ENCODE measurements around the gene CTSZ. TPM values are rescaled to one million over a fixed set of nuclear protein-coding genes. Genes with fewer than 3 reads are reported as not detected.

The CTSZ gene
- total and polyA plus RNA-seq, 2 experiments from 2014 or later: 13.5 to 391 TPM

DNA sequence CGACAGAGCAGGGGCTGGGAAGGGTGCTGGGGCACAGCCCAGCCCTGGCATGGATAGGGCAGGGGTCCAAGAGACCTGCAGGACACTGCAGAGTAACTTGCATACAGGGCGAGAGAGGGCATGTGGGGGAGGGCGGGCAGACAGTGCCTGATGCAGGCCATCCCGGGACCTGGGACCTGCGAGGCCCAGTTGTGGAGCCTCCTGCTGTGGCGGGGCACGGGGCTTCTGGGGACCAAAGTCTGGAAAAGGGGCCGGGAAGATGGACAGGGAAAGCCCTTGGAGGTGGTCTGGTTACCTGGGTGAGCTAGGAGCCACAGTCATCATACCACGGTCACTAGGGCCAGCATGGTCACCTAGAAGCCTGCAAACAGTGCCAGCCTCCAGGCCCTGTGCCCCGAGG lies 11.8 kb upstream of the CTSZ start:
- DNase-seq: no peak
- Histone ChIP-seq H2AFZ (no peak overlapping the region), H4K20me1 (ENCODE audit: insufficient read depth) (no peaks in the 10 kb centered on the region), H3K27me3 (replicated peaks; ENCODE audit: insufficient read depth) (no peaks in the 10 kb centered on the region), H3F3A (ENCODE audit: insufficient read depth) (peaks cover 21% of the 10 kb centered on the region), H3K9me3 (ENCODE audit: low read depth) (no peaks in the 10 kb centered on the region), H3K9me2 (ENCODE audit: insufficient read depth) (no peaks in the 10 kb centered on the region), H3K27ac (no peak overlapping the region), H3K9ac (no peak overlapping the region), H3K36me3 (ENCODE audit: low read depth) (peaks cover 3% of the 10 kb centered on the region; the same call in 1 of the 2 replicates), H3K4me3 (no peak overlapping the region), H3K4me2 (ENCODE audit: unreplicated experiment) (no peak overlapping the region), H3K4me1 (ENCODE audit: insufficient read depth) (peaks cover 26% of the 10 kb centered on the region), H3K79me2 (ENCODE audit: insufficient read depth) (0 out of 2 replicates have a peak, but pooled peaks cover 4% of the 10 kb centered on the region)
- 97 to 98% methylated on average over 10 of the region's 10 CpGs for WGBS, 2 experiments (ENCODE audit: low coverage in 1 of 2, low lambda C conversion rate in 2 of 2, missing lambda C conversion rate in 2 of 2)
- TF ChIP-seq EZH2phosphoT487 (IDR thresholded peaks at IDR 0.05; ENCODE audit: insufficient read depth, low read depth) (no peak), EZH2 (IDR thresholded peaks at IDR 0.05; ENCODE audit: insufficient read depth, poor library complexity, severe bottlenecking) (no peak)
- in situ Hi-C loops (cut with MboI): loop anchor here (25.0 kb wide), 1 partner anchor 782 kb away; the partner anchor contains the start of gene ANKRD60

DNA sequence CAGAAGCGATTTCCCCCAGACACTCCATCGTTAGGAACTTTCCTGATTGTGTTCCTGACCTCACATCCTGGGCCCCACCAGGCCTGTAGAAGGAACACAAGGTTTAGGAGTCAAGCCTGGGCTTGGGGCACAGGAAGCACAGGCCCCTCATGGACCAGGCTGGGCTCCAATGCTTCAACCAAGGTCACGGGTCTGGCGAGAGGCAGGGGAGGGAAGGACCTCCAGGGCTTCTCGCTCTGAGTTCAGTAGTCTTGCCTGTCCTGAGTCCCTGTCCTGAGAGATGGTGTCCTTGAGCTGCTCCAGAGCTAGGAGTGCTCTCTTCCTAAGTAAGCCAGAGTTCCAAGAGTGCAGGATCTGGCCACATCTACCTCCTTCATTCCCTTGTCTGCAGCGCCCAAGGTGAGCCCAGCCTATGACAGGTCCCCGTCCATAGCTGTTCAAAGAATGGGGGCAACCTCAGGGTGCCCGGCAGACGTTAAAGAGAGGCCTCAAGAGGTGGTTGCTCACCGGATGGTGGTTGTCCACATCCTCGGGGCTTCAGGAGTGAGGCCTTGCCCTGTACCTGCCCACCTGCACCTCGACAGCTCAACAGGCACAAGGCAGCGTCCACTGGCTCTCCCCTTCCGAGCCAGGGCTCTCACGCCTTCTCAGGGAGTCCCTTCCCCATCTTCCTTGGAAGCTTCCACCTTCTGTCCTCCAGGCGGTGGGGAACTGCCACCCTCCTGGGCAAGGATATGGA lies 10.6 kb upstream of the CTSZ start:
- H3K4me1 ChIP-seq (ENCODE audit: insufficient read depth): peaks cover 29% of the 10 kb centered on the region
- in situ Hi-C loops (cut with MboI): loop anchor here (25.0 kb wide), 1 partner anchor 780 kb away; the partner anchor contains the start of gene ANKRD60
- WGBS, 2 experiments (ENCODE audit: low coverage in 1 of 2, low lambda C conversion rate in 2 of 2, missing lambda C conversion rate in 2 of 2): 93 to 96% methylated on average over 16 of the region's 16 CpGs
- no peaks in the 10 kb centered on the region for H4K20me1 ChIP-seq (ENCODE audit: insufficient read depth)
- DNase-seq: no peak
- H3K27me3 ChIP-seq (replicated peaks; ENCODE audit: insufficient read depth): no peaks in the 10 kb centered on the region
- H2AFZ ChIP-seq: no peak overlapping the region
- H3K9me2 ChIP-seq (ENCODE audit: insufficient read depth): no peaks in the 10 kb centered on the region
- no peak overlapping the region for H3K4me3 ChIP-seq
- no peaks in the 10 kb centered on the region for H3K9me3 ChIP-seq (ENCODE audit: low read depth)
- peaks cover 27% of the 10 kb centered on the region for H3F3A ChIP-seq (ENCODE audit: insufficient read depth)
- H3K36me3 ChIP-seq (ENCODE audit: low read depth): peaks cover 3% of the 10 kb centered on the region; the same call in 1 of the 2 replicates
- H3K4me2 ChIP-seq (ENCODE audit: unreplicated experiment): no peak overlapping the region
- TF ChIP-seq EZH2phosphoT487 (IDR thresholded peaks at IDR 0.05; ENCODE audit: insufficient read depth, low read depth): no peak
- TF ChIP-seq EZH2 (IDR thresholded peaks at IDR 0.05; ENCODE audit: insufficient read depth, poor library complexity, severe bottlenecking): no peak
- H3K79me2 ChIP-seq (ENCODE audit: insufficient read depth): 0 out of 2 replicates have a peak, but pooled peaks cover 4% of the 10 kb centered on the region
- no peak overlapping the region for H3K9ac ChIP-seq
- H3K27ac ChIP-seq: no peak overlapping the region

DNA sequence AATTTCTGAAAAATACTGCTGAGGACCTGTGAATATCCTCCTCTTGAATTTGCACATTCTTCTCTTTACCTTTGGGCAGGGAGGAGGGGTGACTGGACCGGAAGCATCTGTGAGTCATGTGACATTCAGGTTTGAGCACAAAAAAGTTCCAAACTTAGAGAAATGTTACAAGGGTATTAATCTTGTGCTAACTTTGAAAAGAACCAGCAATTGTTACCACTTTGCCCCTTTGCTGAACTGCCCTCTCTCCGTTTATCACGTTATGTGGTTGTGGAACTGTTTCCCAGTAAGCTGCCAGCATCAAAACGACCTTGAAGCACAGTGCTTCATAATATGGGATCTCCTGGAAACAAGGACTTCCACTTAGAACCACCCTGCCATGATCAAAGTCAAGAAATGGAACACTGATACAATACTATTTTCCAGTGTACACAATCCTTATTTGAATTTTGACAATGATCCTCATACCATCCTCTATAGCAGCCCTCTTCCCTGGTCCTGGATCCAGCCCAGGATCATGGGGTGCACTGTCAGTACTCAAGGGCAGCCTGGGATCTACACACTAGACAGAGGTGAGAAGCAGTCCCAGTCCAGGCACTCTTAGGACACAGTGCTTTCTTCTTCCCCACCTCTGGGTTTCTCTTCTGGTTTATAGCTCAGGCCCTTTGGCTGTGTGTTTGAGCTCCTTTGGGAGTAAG lies 9.9 kb upstream of the CTSZ start:
- H3F3A ChIP-seq (ENCODE audit: insufficient read depth): peaks cover 27% of the 10 kb centered on the region
- H3K9me2 ChIP-seq (ENCODE audit: insufficient read depth): no peaks in the 10 kb centered on the region
- H3K27ac ChIP-seq: no peak overlapping the region
- H3K4me2 ChIP-seq (ENCODE audit: unreplicated experiment): no peak overlapping the region
- no peak for TF ChIP-seq EZH2phosphoT487 (IDR thresholded peaks at IDR 0.05; ENCODE audit: insufficient read depth, low read depth)
- TF ChIP-seq EZH2 (IDR thresholded peaks at IDR 0.05; ENCODE audit: insufficient read depth, poor library complexity, severe bottlenecking): no peak
- no peak overlapping the region for H3K9ac ChIP-seq
- WGBS, 2 experiments (ENCODE audit: low coverage in 1 of 2, low lambda C conversion rate in 2 of 2, missing lambda C conversion rate in 2 of 2): 66 to 68% methylated on average over 4 of the region's 4 CpGs
- no peak overlapping the region for H3K4me3 ChIP-seq
- no peaks in the 10 kb centered on the region for H4K20me1 ChIP-seq (ENCODE audit: insufficient read depth)
- in situ Hi-C loops (cut with MboI): loop anchor here (25.0 kb wide), 1 partner anchor 780 kb away; the partner anchor contains the start of gene ANKRD60
- peaks cover 29% of the 10 kb centered on the region for H3K4me1 ChIP-seq (ENCODE audit: insufficient read depth)
- no peaks in the 10 kb centered on the region for H3K27me3 ChIP-seq (replicated peaks; ENCODE audit: insufficient read depth)
- no peak overlapping the region for H2AFZ ChIP-seq
- H3K79me2 ChIP-seq (ENCODE audit: insufficient read depth): 0 out of 2 replicates have a peak, but pooled peaks cover 4% of the 10 kb centered on the region
- no peaks in the 10 kb centered on the region for H3K9me3 ChIP-seq (ENCODE audit: low read depth)
- H3K36me3 ChIP-seq (ENCODE audit: low read depth): no peaks in the 10 kb centered on the region
- no peak for DNase-seq

DNA sequence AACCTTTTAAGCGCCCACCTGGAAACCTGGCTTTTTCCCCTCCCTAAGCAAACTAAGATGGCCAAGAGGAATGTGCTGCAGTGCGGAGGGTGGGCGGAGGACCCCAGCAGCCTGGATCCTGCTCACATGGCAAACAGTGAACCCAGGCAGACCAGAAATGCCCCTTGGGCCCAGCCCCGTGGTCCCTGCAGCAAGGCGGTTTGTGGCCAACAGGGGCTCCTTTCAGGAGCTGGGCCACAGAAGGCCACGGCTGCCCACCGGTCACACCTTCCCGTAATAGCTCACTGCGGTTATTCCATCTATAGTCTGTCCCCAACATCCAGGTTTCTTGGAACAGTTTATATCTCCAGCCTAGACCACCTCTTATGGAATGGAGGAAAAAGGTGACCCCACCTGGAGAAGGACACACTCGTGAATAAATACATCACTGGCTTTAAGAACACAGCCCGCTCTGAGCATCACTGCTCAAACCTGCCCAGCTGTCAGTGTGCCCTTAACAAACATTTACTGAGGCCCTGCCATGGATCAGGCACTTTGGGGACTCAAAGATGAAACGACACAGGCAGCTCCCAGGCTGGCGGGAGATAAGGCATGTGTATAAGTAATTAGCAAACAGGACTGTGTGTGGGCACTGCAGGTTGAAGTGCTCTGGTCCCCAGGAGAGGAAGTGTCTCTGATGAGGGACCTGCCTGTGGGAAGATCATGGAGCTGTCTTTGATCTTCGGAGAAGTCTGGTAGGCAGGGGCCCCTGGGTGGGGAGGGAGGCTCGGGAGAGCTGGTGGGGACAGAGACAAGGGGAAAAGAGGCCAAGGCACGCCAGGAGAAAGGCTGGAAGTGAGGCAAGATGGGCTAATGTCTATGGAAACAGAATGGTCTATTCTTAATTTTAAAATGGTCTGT lies 9.0 kb upstream of the CTSZ start:
- no peaks in the 10 kb centered on the region for H3K27me3 ChIP-seq (replicated peaks; ENCODE audit: insufficient read depth)
- in situ Hi-C loops (cut with MboI): loop anchor here (25.0 kb wide), 1 partner anchor 779 kb away; the partner anchor contains the start of gene ANKRD60

More for the DNA sequence above, 9.0 kb upstream of the CTSZ start:
- no peak for TF ChIP-seq EZH2 (IDR thresholded peaks at IDR 0.05; ENCODE audit: insufficient read depth, poor library complexity, severe bottlenecking)
- no peak for TF ChIP-seq EZH2phosphoT487 (IDR thresholded peaks at IDR 0.05; ENCODE audit: insufficient read depth, low read depth)
- no peak overlapping the region for H2AFZ ChIP-seq
- no peak overlapping the region for H3K9ac ChIP-seq
- 0 out of 2 replicates have a peak, but pooled peaks cover 4% of the 10 kb centered on the region for H3K79me2 ChIP-seq (ENCODE audit: insufficient read depth)
- no peaks in the 10 kb centered on the region for H3K9me2 ChIP-seq (ENCODE audit: insufficient read depth)
- H3K4me2 ChIP-seq (ENCODE audit: unreplicated experiment): no peak overlapping the region
- no peak overlapping the region for H3K4me3 ChIP-seq
- WGBS, 2 experiments (ENCODE audit: low coverage in 1 of 2, low lambda C conversion rate in 2 of 2, missing lambda C conversion rate in 2 of 2): 83 to 89% methylated on average over 16 of the region's 16 CpGs
- no peaks in the 10 kb centered on the region for H4K20me1 ChIP-seq (ENCODE audit: insufficient read depth)
- H3K4me1 ChIP-seq (ENCODE audit: insufficient read depth): peaks cover 31% of the 10 kb centered on the region
- H3K27ac ChIP-seq: no peak overlapping the region
- peaks cover 19% of the 10 kb centered on the region for H3F3A ChIP-seq (ENCODE audit: insufficient read depth)
- no peaks in the 10 kb centered on the region for H3K9me3 ChIP-seq (ENCODE audit: low read depth)
- no peak for DNase-seq
- no peaks in the 10 kb centered on the region for H3K36me3 ChIP-seq (ENCODE audit: low read depth)
